H1 (cell line): ENCODE results near the gene RBM6. TPM values are rescaled to one million over a fixed set of nuclear protein-coding genes. Genes with fewer than 3 reads are reported as not detected.

Experiments
- CTCF ChIA-PET: fragments of 300-600 bp; sonication (Branson Sonifier 250); formaldehyde crosslinking; loops from one replicate; lab custom pipeline; 2021; ENCODE audit not compliant: partially characterized antibody; lab: Charles Lee
- POLR2A ChIA-PET: fragments of 300-600 bp; sonication (Branson Sonifier 250); formaldehyde crosslinking; loops from one replicate; lab custom pipeline; 2021; ENCODE audit warnings: inconsistent platforms; ENCODE audit not compliant: partially characterized antibody; lab: Charles Lee
- DNase-seq, 2 experiments: peaks; one replicate each; pipeline versions ENCODE4 v3.0.0 to v3.0.0-alpha.2; 2010 to 2022; ENCODE audit warnings: low spot score in 2 of 2, low read depth in 1 of 2, mixed read lengths in 1 of 2
- FAIRE-seq: peaks from 2 replicates; lab custom pipeline; 2011; peaks lifted over from hg19 to GRCh38; lab: Jason Lieb, UNC
- H2AFZ ChIP-seq: 2 replicates; pipeline ENCODE4 v1.8.1; 2012; ENCODE audit warnings: low read length, inconsistent platforms
- H2AK5ac ChIP-seq: 2 replicates; pipeline ENCODE4 v1.6.1; 2013; ENCODE audit warnings: low read depth, low read length
- H2BK120ac ChIP-seq: replicated peaks from 2 replicates; pipeline ENCODE3; 2013; ENCODE audit warnings: low read depth, low read length, inconsistent platforms
- H2BK12ac ChIP-seq: 2 replicates; pipeline ENCODE4 v1.6.1; 2013; ENCODE audit warnings: low read depth, low read length
- H2BK15ac ChIP-seq: 2 replicates; pipeline ENCODE4 v1.6.1; 2013; ENCODE audit warnings: low read length
- H2BK20ac ChIP-seq: 2 replicates; pipeline ENCODE4 v1.6.1; 2013; ENCODE audit warnings: low read length
- H2BK5ac ChIP-seq: 2 replicates; pipeline ENCODE4 v1.6.1; 2013; ENCODE audit warnings: low read depth, low read length
- H3K14ac ChIP-seq: 2 replicates; pipeline ENCODE4 v1.6.1; 2013; ENCODE audit warnings: inconsistent platforms; ENCODE audit not compliant: insufficient read length
- H3K18ac ChIP-seq: 2 replicates; pipeline ENCODE4 v1.6.1; 2013; ENCODE audit warnings: low read length; ENCODE audit errors: extremely low read depth
- H3K23ac ChIP-seq: 2 replicates; pipeline ENCODE4 v1.6.1; 2013; ENCODE audit warnings: inconsistent platforms; ENCODE audit not compliant: insufficient read length
- H3K23me2 ChIP-seq: 2 replicates; pipeline ENCODE4 v1.6.1; 2013; ENCODE audit warnings: low read depth, low read length
- H3K27ac ChIP-seq: 2 replicates; pipeline ENCODE4 v1.6.1; 2011; ENCODE audit warnings: low read depth, low read length, inconsistent platforms
- H3K27me3 ChIP-seq, 4 experiments: replicated peaks in 1 of 4; 1 replicate in 1 of 4; 2 replicates in 3 of 4; pipeline versions ENCODE4 v1.6.1 to v1.8.1; 2011 to 2013; ENCODE audit warnings: low read length in 3 of 4, mild to moderate bottlenecking in 3 of 4, inconsistent platforms in 2 of 4, mixed read lengths in 2 of 4, moderate library complexity in 1 of 4; ENCODE audit not compliant: control insufficient read depth in 3 of 4, insufficient read depth in 3 of 4; ENCODE audit errors: extremely low read depth in 1 of 4
- H3K36me3 ChIP-seq, 4 experiments: 2 replicates each; pipeline versions ENCODE4 v1.6.1 to v1.8.1; 2011 to 2013; ENCODE audit warnings: mild to moderate bottlenecking in 4 of 4, low read length in 3 of 4, moderate library complexity in 2 of 4, control low read depth in 1 of 4, inconsistent platforms in 1 of 4; ENCODE audit not compliant: insufficient read depth in 4 of 4, control insufficient read depth in 2 of 4
- H3K4ac ChIP-seq: replicated peaks from 2 replicates; pipeline ENCODE3; 2013; ENCODE audit warnings: low read length, low read depth, mixed read lengths, inconsistent platforms; ENCODE audit not compliant: insufficient read length
- H3K4me1 ChIP-seq, 4 experiments: replicated peaks in 1 of 4; 1 replicate in 1 of 4; 2 replicates in 3 of 4; pipeline versions ENCODE4 v1.6.1 to v1.8.1; 2011 to 2013; ENCODE audit warnings: low read length in 3 of 4, inconsistent platforms in 2 of 4, mixed read lengths in 1 of 4; ENCODE audit not compliant: insufficient read depth in 4 of 4, control insufficient read depth in 3 of 4
- H3K4me2 ChIP-seq, 2 experiments: 2 replicates each; pipeline versions ENCODE4 v1.6.1 to v1.8.1; 2011 to 2013; ENCODE audit warnings: low read depth in 2 of 2, low read length in 2 of 2, control low read depth in 1 of 2, inconsistent platforms in 1 of 2, mild to moderate bottlenecking in 1 of 2; ENCODE audit not compliant: insufficient read depth in 1 of 2
- H3K4me3 ChIP-seq, 4 experiments: fragments of 200-600, 300-600 bp in 1 of 4; sonication (generic), shearing (Covaris generic), sonication (Bioruptor Twin) in 1 of 4; 2 replicates each; pipeline versions ENCODE4 v1.5.1 to v1.8.1; 2011 to 2016; ENCODE audit warnings: low read length in 4 of 4, low read depth in 3 of 4, control low read depth in 2 of 4, inconsistent platforms in 2 of 4, mild to moderate bottlenecking in 2 of 4, mixed read lengths in 1 of 4, moderate library complexity in 1 of 4; ENCODE audit not compliant: insufficient read depth in 2 of 4; ENCODE audit errors: extremely low read depth in 1 of 4
- H3K56ac ChIP-seq: replicated peaks from 2 replicates; pipeline ENCODE3; 2013; ENCODE audit warnings: low read depth, mild to moderate bottlenecking, mixed read lengths, low read length, inconsistent platforms; ENCODE audit not compliant: insufficient read length
- H3K79me1 ChIP-seq: 2 replicates; pipeline ENCODE4 v1.6.1; 2013; ENCODE audit warnings: low read depth, low read length, control low read depth
- H3K79me2 ChIP-seq, 2 experiments: 2 replicates each; pipeline versions ENCODE4 v1.6.1 to v1.8.1; 2012 to 2013; ENCODE audit warnings: low read length in 2 of 2, mild to moderate bottlenecking in 2 of 2, inconsistent platforms in 1 of 2; ENCODE audit not compliant: insufficient read depth in 2 of 2, control insufficient read depth in 1 of 2
- H3K9ac ChIP-seq, 4 experiments: replicated peaks in 1 of 4; 1 replicate in 1 of 4; 2 replicates in 3 of 4; pipeline versions ENCODE4 v1.6.1 to v1.8.1; 2011 to 2013; ENCODE audit warnings: low read depth in 3 of 4, low read length in 3 of 4, control low read depth in 2 of 4, mild to moderate bottlenecking in 2 of 4, moderate library complexity in 2 of 4, inconsistent platforms in 1 of 4; ENCODE audit errors: extremely low read depth in 1 of 4
- H3K9me3 ChIP-seq, 2 experiments: 2 replicates each; pipeline versions ENCODE4 v1.6.1 to v1.8.1; 2012 to 2013; ENCODE audit warnings: mild to moderate bottlenecking in 2 of 2, moderate library complexity in 2 of 2, control low read depth in 1 of 2, inconsistent platforms in 1 of 2, low read depth in 1 of 2, low read length in 1 of 2, mixed read lengths in 1 of 2; ENCODE audit not compliant: insufficient read depth in 2 of 2
- H4K20me1 ChIP-seq, 2 experiments: replicated peaks in 1 of 2; 2 replicates each; pipeline versions ENCODE3 to v1.8.1; 2011 to 2013; ENCODE audit warnings: inconsistent platforms in 2 of 2, low read length in 2 of 2, mild to moderate bottlenecking in 1 of 2; ENCODE audit not compliant: insufficient read depth in 2 of 2, control insufficient read depth in 1 of 2
- H4K5ac ChIP-seq: 2 replicates; pipeline ENCODE4 v1.6.1; 2013; ENCODE audit warnings: low read length, low read depth, mixed read lengths, inconsistent platforms; ENCODE audit not compliant: insufficient read length
- H4K8ac ChIP-seq: 2 replicates; pipeline ENCODE4 v1.8.0; 2013; ENCODE audit warnings: mild to moderate bottlenecking, moderate library complexity, low read length, inconsistent platforms; ENCODE audit not compliant: insufficient read depth; ENCODE audit errors: extremely low read depth
- H4K91ac ChIP-seq: replicated peaks from 2 replicates; pipeline ENCODE3; 2013; ENCODE audit warnings: low read length, mixed read lengths, inconsistent platforms; ENCODE audit not compliant: insufficient read length
- MAX ChIP-seq: IDR thresholded peaks from 2 replicates; pipeline ENCODE4 v1.6.1; 2012; ENCODE audit warnings: inconsistent platforms
- RAD21 ChIP-seq, 2 experiments: IDR thresholded peaks in 1 of 2; conservative IDR thresholded peaks in 1 of 2; 2 replicates each; pipeline ENCODE4 v1.6.1; 2011; ENCODE audit warnings: low read depth in 2 of 2, low read length in 2 of 2, improper control_type of control experiment in 1 of 2, inconsistent platforms in 1 of 2, mild to moderate bottlenecking in 1 of 2, moderate library complexity in 1 of 2
- RXRA ChIP-seq: IDR thresholded peaks from 2 replicates; pipeline ENCODE4 v1.6.1; 2011; ENCODE audit warnings: low read depth, mild to moderate bottlenecking, low read length, moderate library complexity; ENCODE audit not compliant: insufficient read depth
- SUZ12 ChIP-seq: fragments of 200-600 bp; sonication (generic); IDR thresholded peaks from 2 replicates; pipeline ENCODE4 v1.6.1; 2012; ENCODE audit warnings: mild to moderate bottlenecking, inconsistent platforms, low read length, moderate library complexity, mixed read lengths
- WGBS, 2 experiments: shearing (Covaris generic) in 1 of 2; methylation state at CpG; one replicate each; pipeline versions ENCODE4 v1.1.6 to v1.1.7; 2013 to 2015; ENCODE audit warnings: low lambda C conversion rate in 2 of 2, mixed read lengths in 2 of 2, inconsistent platforms in 1 of 2, low coverage in 1 of 2, missing lambda C conversion rate in 1 of 2; ENCODE audit not compliant: insufficient replicate concordance in 2 of 2, insufficient coverage in 1 of 2, insufficient read length in 1 of 2; ENCODE audit errors: extremely low coverage in 1 of 2, missing lambda C conversion rate in 1 of 2; 5-methylcytosine and 5-hydroxymethylcytosine counted together
- polyA plus RNA-seq, 7 experiments: library from polyadenylated mRNA; depleted of rRNA in 3 of 7; stranded (reverse) in 5 of 7; unstranded in 2 of 7; fragments of >200 nt in 5 of 7; fragments of 200-250 nt in 2 of 7; gene quantifications; 1 replicate in 5 of 7; 2 replicates in 1 of 7; 4 replicates in 1 of 7; pipeline versions ENCODE4 v1.2.1 to v1.2.3, GENCODE V29; 2011 to 2013; ENCODE audit warnings: missing spikeins in 2 of 7, mixed read lengths in 2 of 7
- total RNA-seq: library from RNA; stranded (reverse); fragmentation: NEBNext Ultra II Directional; extraction: Animal tissue kit (Norgen Biotek cat#: 25700); gene quantifications from 2 replicates; pipeline ENCODE4 v1.2.1, GENCODE V29; 2021

The RBM6 gene
- total and polyA plus RNA-seq, 2 of the 8 experiments (the other 6 are each of a cell fraction or from before 2014, with no cell fraction given): 30.6 to 80.1 TPM

- CTCF ChIA-PET: interaction anchor here (0.7 to 2.7 kb wide), 7 partner anchors 10 to 94 kb away, joined by 3 to 10 read pairs (median 4); no protein-coding TSS in a partner anchor
Measured at GRCh38 chr3:49896345-49896744, 43.6 kb upstream of the RBM6 start.

More at GRCh38 chr3:49896345-49896744, 43.6 kb upstream of the RBM6 start:
- Histone ChIP-seq H4K5ac (no peak overlapping the region), H3K27me3 (no peaks in the 10 kb centered on the region), H3K18ac (no peak overlapping the region), H2AK5ac (no peak overlapping the region), H3K9ac (no peak overlapping the region), H3K79me2 (no peaks in the 10 kb centered on the region), H4K20me1 (peaks cover 0 to 2% of the 10 kb centered on the region in 2 experiments), H4K8ac (peak overlapping the region; percentile 87; the same call in 1 of the 2 replicates), H3K56ac (no peak overlapping the region), H3K23me2 (no peaks in the 10 kb centered on the region), H3K27ac (no peak overlapping the region), H3K4me3 (no peak overlapping the region), H2BK20ac (no peak overlapping the region), H3K4me2 (no peak overlapping the region), H2BK5ac (no peak overlapping the region), H3K14ac (no peak overlapping the region), H4K91ac (no peak overlapping the region), H3K36me3 (no peaks in the 10 kb centered on the region), H3K4me1 (no peaks in the 10 kb centered on the region; a peak in 1 of 7 replicates), H3K79me1 (no peaks in the 10 kb centered on the region), H3K23ac (no peak overlapping the region), H2AFZ (no peak overlapping the region), H3K4ac (no peak overlapping the region), H3K9me3 (no peaks in the 10 kb centered on the region), H2BK12ac (no peak overlapping the region; the same call in 1 of the 2 replicates), H2BK120ac (no peak overlapping the region), H2BK15ac (no peak overlapping the region)
- DNase-seq: no peak
- TF ChIP-seq RXRA (no peak), MAX (no peak), SUZ12 (no peak), RAD21 (IDR thresholded peaks at IDR 0.05 in 1 of 2, conservative IDR thresholded peaks at IDR 0.05 in 1 of 2; ENCODE audit: low read depth in 2 of 2, low read length in 2 of 2) (no peak)
- POLR2A ChIA-PET: interaction anchor here (0.8 to 1.7 kb wide), 5 partner anchors 7 to 71 kb away, joined by 3 to 6 read pairs (median 3); partner anchors contain the start of gene MST1R
- 90% methylated on average over 5 of the region's 5 CpGs; no CpG with 5 or more reads in 1 of the 2 experiments for WGBS, 2 experiments
- FAIRE-seq: no peak
